G401 (cell line): ENCODE results near the gene UNC80. TPM values are rescaled to one million over a fixed set of nuclear protein-coding genes. Genes with fewer than 3 reads are reported as not detected.

ENCODE experiments used
- DNase-seq: peaks from one replicate; pipeline ENCODE4 v3.0.0-alpha.2; 2015; ENCODE audit warnings: low spot score
- in situ Hi-C: cut with HindIII; loops from 2 replicates; pipeline ENCODE4 v1.10.0; 2016; ENCODE audit warnings: low sequenced_read_pairs, mixed read lengths
- total RNA-seq: library from RNA; depleted of rRNA; stranded (reverse); fragments of >200 nt; shearing (Covaris generic); gene quantifications from 2 replicates; pipeline ENCODE4 v1.2.3, GENCODE V29; 2014; rRNA removed

Gene UNC80, protein sequence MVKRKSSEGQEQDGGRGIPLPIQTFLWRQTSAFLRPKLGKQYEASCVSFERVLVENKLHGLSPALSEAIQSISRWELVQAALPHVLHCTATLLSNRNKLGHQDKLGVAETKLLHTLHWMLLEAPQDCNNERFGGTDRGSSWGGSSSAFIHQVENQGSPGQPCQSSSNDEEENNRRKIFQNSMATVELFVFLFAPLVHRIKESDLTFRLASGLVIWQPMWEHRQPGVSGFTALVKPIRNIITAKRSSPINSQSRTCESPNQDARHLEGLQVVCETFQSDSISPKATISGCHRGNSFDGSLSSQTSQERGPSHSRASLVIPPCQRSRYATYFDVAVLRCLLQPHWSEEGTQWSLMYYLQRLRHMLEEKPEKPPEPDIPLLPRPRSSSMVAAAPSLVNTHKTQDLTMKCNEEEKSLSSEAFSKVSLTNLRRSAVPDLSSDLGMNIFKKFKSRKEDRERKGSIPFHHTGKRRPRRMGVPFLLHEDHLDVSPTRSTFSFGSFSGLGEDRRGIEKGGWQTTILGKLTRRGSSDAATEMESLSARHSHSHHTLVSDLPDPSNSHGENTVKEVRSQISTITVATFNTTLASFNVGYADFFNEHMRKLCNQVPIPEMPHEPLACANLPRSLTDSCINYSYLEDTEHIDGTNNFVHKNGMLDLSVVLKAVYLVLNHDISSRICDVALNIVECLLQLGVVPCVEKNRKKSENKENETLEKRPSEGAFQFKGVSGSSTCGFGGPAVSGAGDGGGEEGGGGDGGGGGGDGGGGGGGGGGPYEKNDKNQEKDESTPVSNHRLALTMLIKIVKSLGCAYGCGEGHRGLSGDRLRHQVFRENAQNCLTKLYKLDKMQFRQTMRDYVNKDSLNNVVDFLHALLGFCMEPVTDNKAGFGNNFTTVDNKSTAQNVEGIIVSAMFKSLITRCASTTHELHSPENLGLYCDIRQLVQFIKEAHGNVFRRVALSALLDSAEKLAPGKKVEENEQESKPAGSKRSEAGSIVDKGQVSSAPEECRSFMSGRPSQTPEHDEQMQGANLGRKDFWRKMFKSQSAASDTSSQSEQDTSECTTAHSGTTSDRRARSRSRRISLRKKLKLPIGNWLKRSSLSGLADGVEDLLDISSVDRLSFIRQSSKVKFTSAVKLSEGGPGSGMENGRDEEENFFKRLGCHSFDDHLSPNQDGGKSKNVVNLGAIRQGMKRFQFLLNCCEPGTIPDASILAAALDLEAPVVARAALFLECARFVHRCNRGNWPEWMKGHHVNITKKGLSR (N-terminal part only)
- total RNA-seq, result not detected in 2 replicates

DNA sequence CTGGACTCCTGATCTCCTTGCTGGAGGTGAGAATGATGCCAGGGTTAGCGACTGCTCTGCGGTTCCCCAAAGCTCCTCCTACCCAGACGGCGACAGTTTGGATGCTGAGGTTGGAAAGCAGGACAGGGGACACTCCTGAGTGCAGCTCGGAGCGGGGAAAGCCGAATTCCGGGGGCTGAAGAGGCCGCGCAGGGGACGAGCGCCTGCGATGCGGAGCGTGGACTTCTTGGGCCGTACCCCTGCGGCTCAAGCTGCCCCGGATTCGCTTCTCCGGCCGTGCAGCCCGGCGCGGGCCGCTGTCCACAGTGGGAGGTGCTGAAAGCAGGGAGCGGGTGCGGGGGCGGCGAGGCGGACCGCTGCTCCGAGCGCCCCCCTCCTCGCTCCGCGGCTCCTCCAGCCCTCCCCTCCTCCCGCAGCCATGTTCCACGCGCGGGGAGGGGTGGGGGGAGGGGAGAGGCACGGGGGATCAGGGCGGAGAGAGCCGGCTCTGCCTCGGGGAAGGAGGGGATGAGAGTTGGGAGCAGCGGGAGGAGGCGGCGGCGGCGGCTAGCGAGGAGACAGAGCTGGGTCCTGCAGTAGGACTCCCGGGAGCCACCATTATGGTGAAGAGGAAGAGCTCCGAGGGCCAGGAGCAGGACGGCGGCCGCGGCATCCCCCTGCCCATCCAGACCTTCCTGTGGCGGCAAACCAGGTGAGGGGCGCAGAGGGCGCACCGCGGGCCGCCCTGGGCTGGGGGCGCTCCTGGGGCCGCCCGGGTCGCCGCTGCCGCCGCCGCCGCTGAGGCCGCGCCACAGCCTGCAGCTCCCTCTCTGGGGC, at the start of gene UNC80:
TSS of gene UNC80 (plus strand) at position 359 of the 816 bp plus-strand sequence. CDS start at position 600, 241 bp downstream.
- DNase-seq, result peak; percentile 84
- in situ Hi-C loops, result no loop called here

GRCh38 chr2:209726311-209726710, 45.3 kb upstream of the UNC80 start:
- DNase-seq, result no peak
- in situ Hi-C loops, result no loop called here

- no peak for DNase-seq
- in situ Hi-C loops, result no loop called here
Observed at GRCh38 chr2:209727077-209727476, 44.6 kb upstream of the UNC80 start.

DNA sequence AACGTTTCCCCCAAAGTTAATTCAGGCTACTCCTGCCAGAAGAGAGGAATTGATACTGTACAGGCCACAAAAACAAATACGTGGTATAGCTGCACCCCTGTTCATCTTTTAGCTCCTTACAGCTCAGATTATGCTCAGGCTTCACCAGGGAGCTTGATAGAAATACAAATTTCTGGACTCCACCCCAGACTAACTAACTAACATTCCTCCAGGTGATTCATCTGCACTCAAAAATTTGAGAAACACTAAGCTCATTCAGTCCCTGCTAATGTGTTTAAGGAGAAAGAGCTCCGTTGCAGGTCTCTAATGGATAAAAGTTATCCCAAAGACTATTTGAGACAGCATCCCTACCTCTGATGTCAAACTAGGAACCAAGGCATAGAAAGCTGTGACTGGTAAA, 36.8 kb upstream of the UNC80 start:
- in situ Hi-C loops, result no loop called here
- no peak for DNase-seq

GRCh38 chr2:209741953-209742352, 29.7 kb upstream of the UNC80 start:
- no peak for DNase-seq
- in situ Hi-C loops, result no loop called here

- DNase-seq, result no peak
- in situ Hi-C loops, result no loop called here
Observed at GRCh38 chr2:209753020-209753419, 18.6 kb upstream of the UNC80 start.

DNA sequence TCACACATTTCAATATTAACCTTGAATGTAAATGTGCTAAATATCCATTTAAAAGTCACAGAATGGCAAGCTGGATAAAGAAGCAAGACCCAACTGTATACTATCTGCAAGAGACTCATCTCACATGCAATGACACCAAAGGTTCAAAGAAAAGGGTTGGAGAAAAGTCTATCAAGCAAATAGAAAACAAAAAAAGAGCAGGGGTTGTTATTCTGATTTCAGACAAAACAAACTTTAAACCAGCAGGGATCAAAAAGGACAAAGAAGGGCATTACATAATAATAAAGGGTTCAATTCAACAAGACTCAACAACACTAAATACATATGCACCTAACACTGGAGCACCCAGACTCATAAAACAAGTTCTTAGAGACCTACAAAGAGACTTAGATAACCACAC, 14.5 kb upstream of the UNC80 start:
- no peak for DNase-seq

GRCh38 chr2:209761566-209761965, 10.1 kb upstream of the UNC80 start:
- DNase-seq, result no peak
- in situ Hi-C loops, result no loop called here

More for the DNA sequence above, 14.5 kb upstream of the UNC80 start:
- in situ Hi-C loops, result no loop called here

- DNase-seq, result no peak
- in situ Hi-C loops, result no loop called here
Observed at GRCh38 chr2:209762563-209762962, 9.1 kb upstream of the UNC80 start.

GRCh38 chr2:209763106-209763505, 8.5 kb upstream of the UNC80 start:
- no peak for DNase-seq
- in situ Hi-C loops, result no loop called here

DNA sequence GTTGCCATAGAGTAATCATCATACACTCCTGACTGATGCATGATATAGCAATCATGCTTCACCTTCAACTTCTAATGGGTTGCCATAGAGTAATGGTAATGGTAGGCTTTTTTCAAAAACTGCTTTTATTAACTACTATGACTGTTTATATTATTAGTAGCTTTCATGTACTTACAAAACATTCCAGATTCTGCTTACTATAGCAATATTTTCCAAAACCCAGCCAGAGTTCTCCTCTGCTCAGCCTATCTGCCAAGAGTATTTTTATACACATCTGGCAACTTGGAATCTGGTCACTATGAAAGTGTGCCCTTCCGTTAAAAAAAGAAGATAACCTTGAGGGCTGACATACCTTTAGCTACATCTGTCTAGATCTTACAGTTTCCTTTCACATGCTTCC, 5.0 kb upstream of the UNC80 start:
- no peak for DNase-seq
- in situ Hi-C loops, result no loop called here

GRCh38 chr2:209767316-209767715, 4.3 kb upstream of the UNC80 start:
- no peak for DNase-seq
- in situ Hi-C loops, result no loop called here

GRCh38 chr2:209768557-209768956, 3.1 kb upstream of the UNC80 start:
- in situ Hi-C loops, result no loop called here
- DNase-seq, result no peak

GRCh38 chr2:209772290-209772685, 656 bp downstream of the UNC80 start:
- in situ Hi-C loops, result no loop called here

DNA sequence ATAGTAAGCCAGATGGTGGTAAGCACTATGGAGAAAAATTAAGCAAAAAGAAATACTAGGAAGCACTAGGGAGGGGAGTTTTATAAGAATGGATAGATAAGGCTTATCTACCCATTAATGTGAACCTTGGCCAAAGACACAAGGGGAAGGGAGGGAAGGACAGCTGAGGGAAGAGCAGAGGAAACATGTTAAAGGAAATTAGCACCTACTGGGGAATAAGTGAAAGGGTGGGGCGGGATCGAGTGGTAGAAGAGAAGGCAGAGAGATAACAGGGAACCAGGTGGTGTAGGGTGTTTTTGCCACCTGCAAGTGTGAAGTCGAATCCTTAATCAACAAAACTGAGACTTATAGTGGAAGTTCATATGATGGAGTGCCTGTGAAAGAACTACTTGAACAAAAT, 1.7 kb downstream of the UNC80 start:
- in situ Hi-C loops, result no loop called here
- peak; percentile 77 for DNase-seq

More at GRCh38 chr2:209772290-209772685, 656 bp downstream of the UNC80 start:
- peak; percentile 87 for DNase-seq

DNA sequence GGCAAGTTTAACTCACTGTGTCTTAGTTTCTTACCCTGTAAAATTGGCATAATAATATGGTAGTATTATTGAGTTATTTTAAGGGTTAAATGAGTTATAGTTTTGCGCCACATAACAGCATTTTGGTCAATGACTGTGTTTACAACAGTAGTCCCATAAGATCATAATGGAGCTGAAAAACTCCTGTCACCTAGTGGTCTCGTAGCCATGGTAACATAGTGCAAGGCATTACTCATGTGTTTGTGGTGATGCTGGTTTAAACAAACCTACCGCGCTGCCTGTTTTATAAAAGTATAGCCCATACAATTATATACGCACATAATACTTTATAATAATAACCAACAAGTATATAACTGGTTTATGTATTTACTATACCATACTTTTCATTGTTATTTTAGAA, 15.8 kb downstream of the UNC80 start:
- in situ Hi-C loops, result no loop called here
- DNase-seq, result no peak

DNA sequence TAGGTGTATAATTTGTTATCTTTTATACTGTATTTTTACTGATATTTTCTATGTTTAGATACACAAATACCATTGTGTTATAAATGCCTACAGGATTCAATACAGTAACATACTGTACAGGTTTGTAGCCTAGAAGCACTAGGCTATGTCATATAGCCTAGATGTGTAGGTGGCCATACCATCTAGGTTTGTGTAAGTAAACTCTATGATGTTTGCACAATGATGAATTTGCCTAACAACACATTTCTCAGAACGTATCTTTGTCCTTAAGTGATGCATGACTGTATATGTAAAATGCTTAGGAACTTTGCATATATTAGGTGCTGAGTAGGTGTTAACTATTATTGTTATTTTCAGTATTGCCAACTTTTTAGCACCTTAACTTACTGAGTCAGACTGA, 17.3 kb downstream of the UNC80 start:
- in situ Hi-C loops, result no loop called here
- no peak for DNase-seq

DNA sequence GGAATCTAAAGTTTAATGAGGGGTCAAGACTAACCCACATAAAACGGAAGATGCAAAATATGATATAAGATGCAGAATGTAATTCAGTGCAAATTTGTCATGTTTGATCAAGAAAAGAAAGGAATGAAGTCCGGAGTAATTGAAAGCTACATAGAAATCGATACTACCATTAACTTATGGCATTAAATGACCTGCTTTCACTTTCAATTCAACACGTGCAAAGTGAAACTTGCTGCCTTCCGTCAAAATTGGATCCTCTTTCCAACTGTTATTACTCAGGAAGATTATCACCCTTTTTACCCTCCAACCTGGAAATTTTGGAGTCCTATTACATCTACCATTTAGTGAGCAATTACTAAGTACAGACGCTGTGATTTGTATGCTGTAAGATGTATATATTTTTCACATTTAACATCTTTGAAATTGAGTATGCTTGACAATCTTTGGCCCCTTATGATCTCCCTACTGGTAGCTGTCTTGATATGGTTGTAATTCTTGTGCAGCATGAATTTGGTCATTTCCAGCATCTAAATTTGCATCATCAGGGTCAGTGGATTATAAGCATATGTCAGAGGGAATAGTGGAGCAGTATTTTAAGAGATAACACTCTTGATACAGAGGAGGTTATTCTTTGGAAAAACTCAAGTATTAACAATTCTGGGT, 18.6 kb downstream of the UNC80 start:
- in situ Hi-C loops, result no loop called here
- no peak for DNase-seq
